ENCODE measurements around the gene FREY1.

Gene FREY1

DNA sequence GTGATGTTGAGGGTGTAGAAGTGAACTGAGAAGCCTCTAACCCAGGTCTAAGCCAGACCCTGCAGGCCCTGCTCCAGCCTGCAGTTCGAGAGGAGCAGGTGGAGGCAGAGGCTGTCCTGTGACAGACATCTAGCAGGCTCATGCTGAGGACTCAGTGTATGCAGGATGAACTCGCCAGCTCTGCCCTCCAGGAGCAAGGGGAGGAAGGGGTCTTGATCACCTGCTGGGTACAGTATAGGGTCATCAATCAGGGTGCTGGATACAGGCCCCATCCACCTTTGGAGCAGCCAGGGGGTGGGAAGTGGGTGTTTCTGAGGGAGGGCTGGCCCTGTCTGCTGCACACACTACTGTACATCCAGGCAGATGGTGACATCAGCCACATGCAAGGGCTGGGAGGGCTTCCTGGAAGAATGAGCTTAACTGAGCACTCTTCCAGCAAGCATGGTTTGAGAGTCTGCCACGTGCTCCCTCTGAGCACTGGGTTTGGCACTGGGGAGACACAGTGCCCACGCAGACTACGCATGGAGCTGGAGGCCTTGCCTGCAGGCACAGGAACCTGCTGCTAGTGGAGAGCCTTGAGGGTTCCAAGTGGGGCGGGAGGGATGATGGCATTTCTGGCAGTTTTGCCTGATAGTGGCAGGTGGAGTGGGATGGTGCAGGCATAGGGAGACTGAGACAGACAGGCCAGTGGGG is 12.4 kb downstream of the FREY1 start:
- no peak for DNase-seq (ENCODE audit: low read depth)

DNA sequence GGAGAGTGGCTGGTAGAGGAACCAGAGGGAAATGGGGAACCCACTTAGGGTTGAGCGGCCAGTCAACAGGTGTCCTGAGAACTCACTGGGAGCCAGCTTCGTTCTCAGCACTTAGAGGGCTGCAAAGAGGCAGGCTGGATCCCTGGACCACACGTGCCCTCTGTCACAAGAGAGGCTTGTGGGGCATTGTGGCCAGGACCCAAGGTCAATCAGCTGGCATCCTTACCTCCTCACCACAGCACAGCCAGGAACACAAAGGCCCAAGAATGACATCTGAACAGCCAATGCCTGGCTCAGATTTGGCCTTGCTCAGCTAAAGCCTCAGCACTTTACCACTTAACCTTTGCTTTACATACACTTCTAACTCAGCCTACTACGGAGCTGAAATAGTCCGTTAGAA is 14.2 kb downstream of the FREY1 start:
- no peak for DNase-seq (ENCODE audit: low read depth)

- no peak for DNase-seq (ENCODE audit: low read depth)
These were observed 16.1 kb downstream of the FREY1 start for GRCh38 chr11:45890886-45891550.

GRCh38 chr11:45889966-45890365 is 17.1 kb downstream of the FREY1 start:
- no peak for DNase-seq (ENCODE audit: low read depth)

GRCh38 chr11:45889555-45889954 is 17.5 kb downstream of the FREY1 start:
- no peak for DNase-seq (ENCODE audit: low read depth)

DNA sequence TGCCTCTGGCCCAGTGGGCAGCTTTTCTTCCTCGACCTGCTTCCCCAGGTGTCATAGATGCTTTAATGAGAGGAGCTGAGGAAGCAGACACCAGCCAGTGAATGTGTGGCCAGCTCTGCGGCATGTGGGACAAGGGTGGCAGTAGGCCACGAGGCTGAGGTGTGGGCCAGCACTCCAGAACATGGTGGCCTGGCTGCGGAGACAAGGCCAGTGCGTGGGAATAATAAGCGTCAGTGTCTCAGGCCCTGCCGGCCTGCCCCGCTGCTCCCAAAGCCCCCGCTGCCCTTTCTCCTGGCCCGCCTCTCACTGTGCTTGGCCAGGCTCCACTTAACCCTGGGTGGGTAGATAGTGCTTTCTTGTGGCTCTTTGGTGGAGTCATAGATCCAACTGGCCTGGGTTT is 19.5 kb downstream of the FREY1 start:
- DNase-seq (ENCODE audit: low read depth) = no peak

DNA sequence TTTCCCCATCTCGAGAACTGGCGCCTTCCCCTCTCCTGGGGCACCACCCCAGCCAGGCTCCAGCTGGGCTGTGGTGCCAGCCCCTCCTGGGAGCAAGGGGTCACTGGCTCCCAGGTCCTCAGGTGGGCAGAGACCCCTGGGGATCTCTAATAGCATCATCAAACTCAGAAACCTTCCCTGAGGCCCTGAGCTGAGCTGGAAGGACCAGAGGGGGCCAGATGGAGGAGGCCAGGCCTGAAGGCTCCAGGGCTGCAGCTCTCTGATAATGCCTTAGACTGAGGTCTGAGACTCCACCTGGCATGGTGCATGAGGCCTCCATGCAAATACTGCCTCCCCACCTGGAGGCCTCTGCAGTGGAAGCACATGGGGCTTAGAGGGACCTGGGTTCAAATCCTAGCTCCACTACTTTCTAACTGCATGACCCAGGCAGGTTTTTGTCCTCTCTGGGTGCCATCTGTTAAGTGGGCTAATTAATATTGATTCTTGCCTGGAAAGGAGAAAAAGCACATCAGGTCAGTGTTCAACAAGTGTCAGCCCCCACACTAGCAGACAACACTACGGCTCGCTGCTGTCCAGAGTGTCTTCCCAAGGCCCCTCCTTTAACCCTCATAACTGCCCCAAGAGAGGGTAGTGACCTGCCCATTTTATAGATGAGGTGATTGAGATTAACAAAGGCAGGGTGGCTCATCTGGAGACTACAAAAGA is 20.1 kb downstream of the FREY1 start:
- DNase-seq (ENCODE audit: low read depth) = no peak

DNA sequence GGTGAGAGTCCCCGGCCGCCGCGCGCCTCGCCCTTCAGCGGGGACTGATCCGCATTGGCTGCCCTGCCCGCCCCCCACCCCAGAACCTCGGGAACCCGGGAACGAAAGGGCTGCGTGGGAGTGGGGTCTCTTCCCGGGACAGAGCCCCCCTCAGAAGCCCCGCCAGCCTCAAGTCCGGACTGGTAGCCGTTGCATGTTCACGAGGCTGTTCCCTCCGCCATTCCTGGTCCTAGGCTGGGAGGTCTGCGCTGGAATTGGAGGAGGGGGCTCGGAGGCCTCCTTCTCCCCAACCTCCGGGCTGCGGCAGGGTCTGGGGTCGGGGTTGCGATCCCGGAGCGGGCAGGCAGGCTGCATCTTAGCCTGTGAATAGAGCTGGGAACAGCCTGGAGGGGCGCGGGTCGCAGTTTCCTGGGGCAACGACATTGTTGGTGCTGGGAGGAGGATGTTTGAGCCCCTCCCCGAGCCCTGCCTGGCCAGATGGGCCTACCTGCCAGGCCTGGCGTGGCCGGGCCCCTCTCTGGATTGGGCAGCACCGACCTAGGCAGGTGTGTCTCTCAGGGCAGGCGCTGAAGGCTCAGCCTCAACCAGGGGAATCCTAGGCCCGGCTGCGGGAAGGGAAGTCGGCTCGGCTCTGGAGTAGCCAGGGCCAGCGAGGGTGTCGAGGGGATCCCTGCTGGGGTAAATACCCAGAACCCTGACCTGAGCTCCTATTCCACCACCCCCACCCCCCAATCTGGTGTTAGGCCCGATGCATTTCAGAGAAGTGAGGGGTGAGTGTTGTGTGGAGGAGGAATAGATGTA is 20.9 kb downstream of the FREY1 start:
- no peak for DNase-seq (ENCODE audit: low read depth)

DNA sequence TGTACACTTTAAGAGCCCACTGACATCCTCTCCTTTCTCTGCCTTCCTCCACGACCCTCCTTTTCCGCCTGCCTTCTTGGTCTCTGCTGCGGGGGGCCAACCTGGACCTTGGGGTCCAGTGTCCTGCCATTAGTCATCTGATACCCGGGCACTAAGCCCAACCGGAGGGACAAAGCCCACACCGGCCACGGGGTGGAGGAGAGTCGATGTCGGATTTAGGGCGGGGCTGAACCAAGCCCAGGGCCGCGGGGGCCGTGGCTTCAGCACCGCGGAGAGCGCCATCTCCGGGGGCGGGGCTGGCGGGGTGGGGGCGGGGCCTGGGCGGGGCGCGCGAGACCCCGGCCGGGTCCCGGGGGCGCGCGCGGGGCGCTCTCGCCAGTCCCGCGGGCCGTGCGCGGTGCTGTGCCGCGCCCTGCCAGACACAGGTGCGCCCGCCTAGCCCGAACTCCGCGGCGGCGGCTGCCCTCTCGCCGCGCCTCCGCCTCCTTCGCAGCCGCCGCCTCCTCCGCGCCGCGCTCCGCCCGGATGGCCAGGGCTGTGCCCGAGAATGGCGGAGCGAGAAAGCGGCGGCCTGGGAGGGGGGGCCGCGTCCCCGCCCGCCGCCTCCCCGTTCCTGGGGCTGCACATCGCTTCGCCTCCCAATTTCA is 21.7 kb downstream of the FREY1 start, which contains the start of gene MAPK8IP1:
Gene MAPK8IP1, plus strand, starts transcription at position 378 of the 647 bp plus-strand sequence. Its CDS starts 170 bp downstream, at position 548.
- peak; percentile 39 for DNase-seq (ENCODE audit: low read depth)

DNA sequence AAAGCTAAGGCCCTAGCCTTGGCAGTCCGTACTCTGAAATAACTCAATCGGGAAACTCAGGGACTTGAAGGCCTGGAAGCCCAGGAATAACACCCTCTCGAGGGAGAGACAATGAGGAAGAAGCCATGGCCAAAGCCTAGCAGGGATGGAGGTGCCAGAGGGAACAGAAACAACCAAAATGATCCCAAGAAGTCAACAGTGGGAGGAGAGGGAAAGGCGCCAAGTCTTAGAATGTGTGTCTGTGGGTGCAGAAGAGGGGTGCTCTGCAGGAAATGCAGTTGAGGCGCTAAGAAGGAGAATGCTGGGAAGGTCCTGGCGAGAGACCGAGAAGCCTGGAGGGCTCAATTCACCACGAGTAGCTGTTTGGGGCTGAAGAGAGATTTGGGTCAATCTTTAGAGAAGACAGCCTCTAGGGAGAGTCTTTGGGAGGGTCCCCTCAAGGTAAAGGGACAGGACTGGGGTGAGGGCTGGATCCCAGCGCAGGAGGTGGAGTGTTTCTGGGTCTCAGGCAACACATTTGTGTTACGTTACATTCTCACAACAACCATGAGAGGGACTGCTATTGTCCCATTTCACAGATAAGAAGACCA is 22.4 kb downstream of the FREY1 start:
- DNase-seq (ENCODE audit: low read depth) = no peak

GRCh38 chr11:45881708-45882368 is 25.2 kb downstream of the FREY1 start:
- DNase-seq (ENCODE audit: low read depth) = no peak

- no peak for DNase-seq (ENCODE audit: low read depth)
These were observed 26.1 kb downstream of the FREY1 start for GRCh38 chr11:45880772-45881570.

GRCh38 chr11:45879803-45880686 is 27.0 kb downstream of the FREY1 start:
- no peak for DNase-seq (ENCODE audit: low read depth)

DNA sequence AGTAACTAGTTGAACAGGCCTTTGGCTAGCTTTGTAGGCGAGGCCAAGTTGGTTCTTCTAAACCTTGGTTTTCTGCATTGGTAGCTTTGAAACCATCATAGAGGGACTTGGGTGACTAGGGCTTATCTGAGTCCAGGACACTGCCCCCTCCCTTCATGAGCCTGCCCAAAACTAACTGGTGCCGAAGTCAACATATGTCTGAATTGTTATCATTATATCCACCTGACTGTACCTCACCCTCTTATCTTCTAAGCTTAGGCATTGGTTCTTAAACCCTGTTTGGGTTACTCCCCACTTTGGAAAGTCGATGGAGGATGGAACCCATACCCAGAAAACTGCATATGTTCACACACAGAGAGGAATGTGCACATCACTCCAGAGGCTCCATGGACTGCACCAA is 29.2 kb downstream of the FREY1 start:
- DNase-seq (ENCODE audit: low read depth) = no peak

- no peak for DNase-seq (ENCODE audit: low read depth)
These were observed 29.9 kb downstream of the FREY1 start for GRCh38 chr11:45877221-45877620.

- DNase-seq (ENCODE audit: low read depth) = no peak
These were observed 30.7 kb downstream of the FREY1 start for GRCh38 chr11:45876401-45876800.

GRCh38 chr11:45872651-45873356 is 34.3 kb downstream of the FREY1 start:
- peak; percentile 15 for DNase-seq (ENCODE audit: low read depth)

GRCh38 chr11:45871638-45872037 is 35.4 kb downstream of the FREY1 start:
- no peak for DNase-seq (ENCODE audit: low read depth)
